VCaP (cell line): ENCODE results near the gene FCN2.

Experiments
- H3K27ac ChIP-seq: fragments of 450-650 bp; 2 replicates; pipeline ENCODE4 v1.5.1; 2017
- CTCF ChIP-seq: fragments of 450-650 bp; conservative IDR thresholded peaks from 2 replicates; pipeline ENCODE4 v1.5.1; 2017; ENCODE audit warnings: mild to moderate bottlenecking, moderate library complexity

FCN2 gene

GRCh38 chr9:134909511-134910481 lies 29.2 kb downstream of the FCN2 start:
- H3K27ac ChIP-seq = no peak overlapping the region
- TF ChIP-seq CTCF = no peak

GRCh38 chr9:134912126-134912840 lies 31.7 kb downstream of the FCN2 start:
- H3K27ac ChIP-seq = no peak overlapping the region
- no peak for TF ChIP-seq CTCF

GRCh38 chr9:134913041-134913712 lies 32.6 kb downstream of the FCN2 start:
- no peak for TF ChIP-seq CTCF
- H3K27ac ChIP-seq = no peak overlapping the region

- TF ChIP-seq CTCF = no peak
- H3K27ac ChIP-seq = no peak overlapping the region
Observed at GRCh38 chr9:134913713-134914500, 33.3 kb downstream of the FCN2 start.

- H3K27ac ChIP-seq = no peak overlapping the region
- TF ChIP-seq CTCF = no peak
Observed at GRCh38 chr9:134914501-134914834, 33.9 kb downstream of the FCN2 start.

GRCh38 chr9:134915046-134915985 lies 34.7 kb downstream of the FCN2 start:
- TF ChIP-seq CTCF = no peak

More at GRCh38 chr9:134915046-134915985, 34.7 kb downstream of the FCN2 start:
- no peak overlapping the region for H3K27ac ChIP-seq
